Measurements from ENCODE around the gene CLPSL2. TPM values are rescaled to one million over a fixed set of nuclear protein-coding genes. Genes with fewer than 3 reads are reported as not detected.

CLPSL2 gene
- total RNA-seq, 1 donor: not detected

- H3K36me3 ChIP-seq (ENCODE audit: insufficient read depth, low read length): no peaks in the 10 kb centered on the region
- peaks cover 18% of the 10 kb centered on the region for H3K27me3 ChIP-seq (ENCODE audit: insufficient read depth, low read length)
- H3K4me2 ChIP-seq (ENCODE audit: insufficient read depth, low read length): no peak overlapping the region
- no peaks in the 10 kb centered on the region for H3K9me3 ChIP-seq (ENCODE audit: low read depth, low read length)
- H3K27ac ChIP-seq (ENCODE audit: low read depth, low read length): no peak overlapping the region
- no peak for DNase-seq (ENCODE audit: insufficient read length, low spot score, missing footprints)
- no peaks in the 10 kb centered on the region for H3K79me2 ChIP-seq (ENCODE audit: insufficient read depth, low read length)
- H3K4me3 ChIP-seq (ENCODE audit: insufficient read depth, low read length): no peak overlapping the region
- H2AFZ ChIP-seq (ENCODE audit: low read length): no peak overlapping the region
- H4K20me1 ChIP-seq (ENCODE audit: insufficient read depth, low read length): no peaks in the 10 kb centered on the region
- H3K4me1 ChIP-seq (ENCODE audit: insufficient read depth, low read length): no peaks in the 10 kb centered on the region
- TF ChIP-seq CTCF (IDR thresholded peaks at IDR 0.05; ENCODE audit: extremely low read depth, low read depth, low read length): no peak
Measured at GRCh38 chr6:35775031-35775430, 1.4 kb upstream of the CLPSL2 start.

GRCh38 chr6:35777356-35778102, 1.1 kb downstream of the CLPSL2 start:
- Histone ChIP-seq H3K27ac (ENCODE audit: low read depth, low read length) (no peak overlapping the region), H3K4me3 (ENCODE audit: insufficient read depth, low read length) (no peak overlapping the region), H3K9me3 (ENCODE audit: low read depth, low read length) (no peaks in the 10 kb centered on the region), H4K20me1 (ENCODE audit: insufficient read depth, low read length) (no peaks in the 10 kb centered on the region), H3K36me3 (ENCODE audit: insufficient read depth, low read length) (no peaks in the 10 kb centered on the region), H3K4me1 (ENCODE audit: insufficient read depth, low read length) (no peaks in the 10 kb centered on the region), H3K27me3 (ENCODE audit: insufficient read depth, low read length) (peaks cover 28% of the 10 kb centered on the region), H2AFZ (ENCODE audit: low read length) (no peak overlapping the region), H3K4me2 (ENCODE audit: insufficient read depth, low read length) (no peak overlapping the region), H3K79me2 (ENCODE audit: insufficient read depth, low read length) (no peaks in the 10 kb centered on the region)
- DNase-seq (ENCODE audit: insufficient read length, low spot score, missing footprints): no peak
- no peak for TF ChIP-seq CTCF (IDR thresholded peaks at IDR 0.05; ENCODE audit: extremely low read depth, low read depth, low read length)

GRCh38 chr6:35778437-35778836, 2.0 kb downstream of the CLPSL2 start:
- no peak for TF ChIP-seq CTCF (IDR thresholded peaks at IDR 0.05; ENCODE audit: extremely low read depth, low read depth, low read length)
- Histone ChIP-seq H3K4me2 (ENCODE audit: insufficient read depth, low read length) (no peak overlapping the region), H3K36me3 (ENCODE audit: insufficient read depth, low read length) (no peaks in the 10 kb centered on the region), H3K27me3 (ENCODE audit: insufficient read depth, low read length) (peaks cover 28% of the 10 kb centered on the region), H2AFZ (ENCODE audit: low read length) (no peak overlapping the region), H3K4me3 (ENCODE audit: insufficient read depth, low read length) (no peak overlapping the region), H3K27ac (ENCODE audit: low read depth, low read length) (no peak overlapping the region), H4K20me1 (ENCODE audit: insufficient read depth, low read length) (no peaks in the 10 kb centered on the region), H3K9me3 (ENCODE audit: low read depth, low read length) (no peaks in the 10 kb centered on the region), H3K4me1 (ENCODE audit: insufficient read depth, low read length) (no peaks in the 10 kb centered on the region), H3K79me2 (ENCODE audit: insufficient read depth, low read length) (no peaks in the 10 kb centered on the region)
- no peak for DNase-seq (ENCODE audit: insufficient read length, low spot score, missing footprints)

GRCh38 chr6:35780719-35781118, 4.3 kb downstream of the CLPSL2 start, which contains the start of gene CLPSL1:
TSS of gene CLPSL1 (plus strand) at chr6:35781019. CDS start at chr6:35781111, 92 bp downstream.
- H3K4me2 ChIP-seq (ENCODE audit: insufficient read depth, low read length): no peak within 1 kb of the TSS
- no peak within 1 kb of the TSS for H3K4me3 ChIP-seq (ENCODE audit: insufficient read depth, low read length)
- no peaks in the 10 kb centered on the region for H3K36me3 ChIP-seq (ENCODE audit: insufficient read depth, low read length)
- H4K20me1 ChIP-seq (ENCODE audit: insufficient read depth, low read length): no peaks in the 10 kb centered on the region
- no peaks in the 10 kb centered on the region for H3K4me1 ChIP-seq (ENCODE audit: insufficient read depth, low read length)
- H3K79me2 ChIP-seq (ENCODE audit: insufficient read depth, low read length): no peaks in the 10 kb centered on the region
- H3K9me3 ChIP-seq (ENCODE audit: low read depth, low read length): no peaks in the 10 kb centered on the region
- peak; percentile 45 for DNase-seq (ENCODE audit: insufficient read length, low spot score, missing footprints)
- H3K27me3 ChIP-seq (ENCODE audit: insufficient read depth, low read length): peaks cover 24% of the 10 kb centered on the region
- no peak within 1 kb of the TSS for H2AFZ ChIP-seq (ENCODE audit: low read length)
- no peak for TF ChIP-seq CTCF (IDR thresholded peaks at IDR 0.05; ENCODE audit: extremely low read depth, low read depth, low read length)
- no peak within 1 kb of the TSS for H3K27ac ChIP-seq (ENCODE audit: low read depth, low read length)

All from osteoblast (primary cell).